ENCODE results near the gene RAB7B.

- TF ChIP-seq CTCF (conservative IDR thresholded peaks at IDR 0.05; ENCODE audit: low read depth, low read length) (no peak), POLR2A (IDR thresholded peaks at IDR 0.05; ENCODE audit: low read depth, low read length) (no peak), MXI1 (IDR thresholded peaks at IDR 0.05; ENCODE audit: borderline replicate concordance, low read depth, low read length) (no peak), RAD21 (IDR thresholded peaks at IDR 0.05; ENCODE audit: low read length) (no peak)
These were observed 11.4 kb upstream of the RAB7B start for GRCh38 chr1:206014601-206015000.

Data from IMR-90 (cell line).